KOPT-K1 (cell line): ENCODE measurements around the gene CAPN10.

ENCODE experiments used
- H3K27ac ChIP-seq: fragments of 200-600 bp; sonication (generic); 2 replicates; pipeline ENCODE4 v1.5.1; 2016; ENCODE audit warnings: antibody characterized with exemption, mild to moderate bottlenecking, low read depth, low read length; ENCODE audit not compliant: poor library complexity, severe bottlenecking
- H3K36me3 ChIP-seq: fragments of 200-600 bp; sonication (generic); 2 replicates; pipeline ENCODE4 v1.5.1; 2017; ENCODE audit warnings: antibody characterized with exemption, mild to moderate bottlenecking, low read length, moderate library complexity; ENCODE audit not compliant: insufficient read depth
- H3K9me3 ChIP-seq: fragments of 200-600 bp; sonication (generic); 2 replicates; pipeline ENCODE4 v1.5.1; 2017; ENCODE audit warnings: antibody characterized with exemption, low read length, mild to moderate bottlenecking; ENCODE audit not compliant: insufficient read depth, poor library complexity, severe bottlenecking

CAPN10 gene

GRCh38 chr2:240597419-240598181, 11.1 kb downstream of the CAPN10 start:
- Histone ChIP-seq H3K36me3 (peaks cover 79% of the 10 kb centered on the region), H3K9me3 (no peaks in the 10 kb centered on the region), H3K27ac (no peak overlapping the region)

DNA sequence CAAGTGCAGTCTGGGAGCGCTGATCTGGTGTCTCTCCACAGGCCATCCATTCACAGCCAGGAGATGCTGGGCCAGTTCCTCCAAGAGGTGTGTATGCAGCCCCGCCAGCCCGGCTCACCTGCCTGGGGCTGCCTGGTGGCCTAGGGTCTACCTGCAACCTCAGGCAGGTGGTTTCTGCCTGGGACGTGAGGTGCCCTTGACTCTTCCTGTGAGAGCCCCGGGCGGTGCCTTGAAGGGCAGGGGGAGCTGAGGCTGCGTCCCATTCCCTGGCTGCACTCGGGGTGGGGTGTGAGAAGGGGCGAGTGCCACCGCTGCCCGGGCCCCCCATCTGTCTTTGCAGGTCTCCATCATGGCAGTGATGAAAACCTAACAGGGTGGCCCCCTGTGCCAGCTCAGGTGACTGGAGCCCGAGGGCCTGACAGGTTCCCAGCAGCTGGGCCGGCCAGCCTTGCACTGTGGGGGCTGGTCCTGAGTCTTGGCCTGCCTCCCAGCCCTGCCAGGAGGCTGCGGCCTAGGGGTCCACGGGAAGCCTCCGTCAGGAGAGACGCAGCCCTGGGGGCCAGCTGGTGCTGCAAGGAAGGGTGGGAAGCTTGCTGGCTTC, 11.9 kb downstream of the CAPN10 start:
- no peak overlapping the region for H3K27ac ChIP-seq
- no peaks in the 10 kb centered on the region for H3K9me3 ChIP-seq
- peaks cover 77% of the 10 kb centered on the region for H3K36me3 ChIP-seq

- Histone ChIP-seq H3K36me3 (peaks cover 72% of the 10 kb centered on the region), H3K27ac (no peak overlapping the region), H3K9me3 (no peaks in the 10 kb centered on the region)
Measured at GRCh38 chr2:240599141-240599583, 12.6 kb downstream of the CAPN10 start.

DNA sequence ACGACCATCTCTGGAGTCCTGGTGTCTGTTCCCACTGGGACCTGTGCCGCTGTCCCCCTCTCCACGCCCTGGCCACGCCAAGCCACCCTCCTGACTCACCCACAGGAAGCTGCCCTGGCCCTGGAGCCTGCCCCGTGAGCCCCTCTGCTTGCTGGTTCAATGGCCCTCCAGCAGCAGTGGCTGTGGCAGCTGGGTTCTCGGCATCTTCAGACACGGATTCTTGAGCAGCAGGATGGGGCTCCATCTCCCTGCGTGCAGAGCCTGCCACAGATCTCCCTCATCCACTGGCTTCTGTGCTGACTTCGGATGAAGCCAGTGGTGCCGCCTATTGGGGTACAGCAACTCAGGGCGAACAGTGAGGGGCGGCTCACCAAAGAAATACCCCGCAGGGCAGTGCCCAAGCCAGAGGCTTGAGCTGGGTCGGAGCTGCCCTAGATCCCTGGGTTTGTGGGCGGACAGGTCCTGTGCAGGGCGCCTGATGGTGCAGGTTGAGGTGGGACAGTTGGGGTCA, 14.0 kb downstream of the CAPN10 start:
- H3K9me3 ChIP-seq = no peaks in the 10 kb centered on the region
- H3K27ac ChIP-seq = no peak overlapping the region
- H3K36me3 ChIP-seq = peaks cover 58% of the 10 kb centered on the region

GRCh38 chr2:240601061-240601830, 14.7 kb downstream of the CAPN10 start:
- Histone ChIP-seq H3K36me3 (peaks cover 51% of the 10 kb centered on the region), H3K9me3 (no peaks in the 10 kb centered on the region), H3K27ac (no peak overlapping the region)

DNA sequence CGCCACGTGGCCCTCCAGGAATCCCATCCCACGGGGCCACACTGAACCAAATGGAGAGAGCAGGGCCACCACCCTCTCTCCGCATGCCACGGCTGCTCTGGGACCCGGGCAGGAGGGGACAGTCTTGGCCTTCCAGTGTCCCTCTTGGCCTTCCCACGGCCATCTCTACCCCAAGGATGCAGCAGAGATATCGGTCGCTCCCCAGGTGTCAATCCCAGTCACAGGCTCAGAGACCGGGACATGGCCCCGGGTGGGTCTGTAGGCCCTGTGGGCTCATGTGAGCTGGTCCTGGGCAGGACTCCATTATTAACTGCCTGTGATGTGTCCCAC, 15.3 kb downstream of the CAPN10 start:
- Histone ChIP-seq H3K27ac (no peak overlapping the region), H3K9me3 (no peaks in the 10 kb centered on the region), H3K36me3 (peaks cover 46% of the 10 kb centered on the region)

DNA sequence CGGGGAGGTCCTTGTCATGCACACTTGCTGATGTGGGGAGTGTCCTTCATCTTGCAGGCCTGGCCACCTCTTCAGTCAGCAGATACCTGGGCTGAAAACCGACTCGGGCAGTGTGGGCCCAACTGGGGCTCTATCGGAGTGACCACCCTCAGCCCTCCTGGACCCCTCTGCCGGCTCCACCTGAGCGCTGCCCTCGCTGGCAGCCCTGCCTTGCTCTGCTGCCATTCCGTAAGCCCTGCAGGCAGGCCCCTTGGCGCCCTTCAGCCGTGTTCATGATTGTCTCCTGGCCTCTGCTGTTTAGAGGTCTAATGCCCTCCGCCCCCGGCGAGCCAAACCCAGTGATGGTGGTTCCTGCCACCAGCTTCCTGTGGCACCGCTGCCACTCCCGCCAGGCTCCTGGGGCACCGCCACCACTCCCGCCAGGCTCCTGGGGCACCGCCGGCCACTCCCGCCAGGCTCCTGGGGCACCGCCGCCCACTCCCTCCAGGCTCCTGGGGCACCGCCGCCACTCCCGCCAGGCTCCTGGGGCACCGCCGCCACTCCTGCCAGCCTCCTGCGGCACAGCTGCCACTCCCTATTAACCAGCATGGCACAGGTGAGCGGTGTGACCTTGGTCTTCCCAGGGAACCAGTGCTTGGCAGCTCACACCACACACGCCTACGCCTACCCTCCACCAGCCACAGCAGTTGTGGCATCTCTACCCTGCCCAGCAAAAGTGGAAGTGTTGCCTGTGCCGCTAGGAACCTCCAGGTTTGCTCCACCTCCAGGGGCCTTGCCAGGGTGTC, 15.9 kb downstream of the CAPN10 start:
- Histone ChIP-seq H3K27ac (no peak overlapping the region), H3K36me3 (peaks cover 39% of the 10 kb centered on the region), H3K9me3 (no peaks in the 10 kb centered on the region)

GRCh38 chr2:240603081-240603835, 16.7 kb downstream of the CAPN10 start:
- H3K9me3 ChIP-seq = no peaks in the 10 kb centered on the region
- H3K36me3 ChIP-seq = peaks cover 33% of the 10 kb centered on the region
- H3K27ac ChIP-seq = no peak overlapping the region

GRCh38 chr2:240603846-240604245, 17.3 kb downstream of the CAPN10 start:
- Histone ChIP-seq H3K9me3 (no peaks in the 10 kb centered on the region), H3K27ac (no peak overlapping the region), H3K36me3 (peaks cover 27% of the 10 kb centered on the region)

GRCh38 chr2:240604291-240604938, 17.9 kb downstream of the CAPN10 start:
- Histone ChIP-seq H3K27ac (no peak overlapping the region), H3K9me3 (no peaks in the 10 kb centered on the region), H3K36me3 (peaks cover 22% of the 10 kb centered on the region)

DNA sequence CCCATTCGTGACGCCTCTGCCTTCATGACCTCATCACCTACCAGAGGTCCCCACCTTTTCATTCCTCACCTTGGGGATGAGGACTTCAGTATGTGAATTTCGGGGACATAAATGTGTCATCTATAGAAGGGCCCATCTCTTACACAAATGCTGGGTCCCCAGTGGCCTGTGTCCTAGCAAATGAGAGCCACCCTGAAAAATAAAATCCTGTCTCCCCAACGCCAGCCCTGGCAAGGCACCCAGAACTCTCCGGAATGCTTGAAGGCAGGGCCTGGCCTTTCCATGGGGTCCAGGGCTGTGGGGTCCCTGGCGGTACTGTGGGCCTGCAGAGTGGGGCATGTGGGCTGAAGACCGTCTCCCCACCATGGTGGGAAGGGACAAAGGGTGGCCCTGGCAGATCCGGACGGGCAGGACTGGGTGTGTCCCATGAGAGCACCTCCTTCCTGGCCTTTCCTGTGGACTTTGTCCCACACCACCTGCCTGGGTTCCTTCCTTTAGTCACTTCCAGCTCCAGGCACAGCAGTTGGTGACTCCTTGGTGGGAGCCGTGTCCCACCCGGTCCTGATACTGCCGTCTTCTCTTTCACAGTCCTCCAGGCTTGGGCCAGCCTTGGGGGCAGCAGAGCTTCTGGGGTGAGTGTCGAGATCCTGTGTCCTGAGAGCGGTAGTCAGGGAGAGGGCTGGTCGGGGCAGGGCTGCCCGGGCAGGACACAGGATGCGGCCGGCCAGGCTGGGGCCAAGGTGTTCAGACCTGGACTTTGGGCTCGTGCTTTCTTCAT, 18.6 kb downstream of the CAPN10 start:
- Histone ChIP-seq H3K27ac (no peak overlapping the region), H3K36me3 (peaks cover 15% of the 10 kb centered on the region), H3K9me3 (no peaks in the 10 kb centered on the region)

GRCh38 chr2:240605867-240606743, 19.6 kb downstream of the CAPN10 start:
- no peaks in the 10 kb centered on the region for H3K9me3 ChIP-seq
- H3K36me3 ChIP-seq = peaks cover 12% of the 10 kb centered on the region
- H3K27ac ChIP-seq = no peak overlapping the region
